ENCODE results near the gene LMO7.

GRCh38 chr13:75902166-75903104, 266.3 kb downstream of the LMO7 start:
- TF ChIP-seq POLR2AphosphoS5 (IDR thresholded peaks at IDR 0.05; ENCODE audit: borderline replicate concordance, low read depth, low read length): no peak
- TF ChIP-seq EZH2 (IDR thresholded peaks at IDR 0.05): no peak
- no peak for TF ChIP-seq FOXP2 (optimal IDR thresholded peaks at IDR 0.05; ENCODE audit: control extremely low read depth, extremely low read length, insufficient read depth)

All from SK-N-MC (cell line).